Testis (tissue), 2 donors: ENCODE results near the gene POLR3E.

ENCODE experiments used
- CTCF ChIP-seq, 3 experiments: fragments of 450-650 bp in 2 of 3; fragments of 200-600 bp in 1 of 3; sonication (generic) in 1 of 3; IDR thresholded peaks; one replicate each; pipeline ENCODE4 v1.5.1; 2016 to 2019; ENCODE audit warnings: antibody characterized with exemption in 3 of 3, mild to moderate bottlenecking in 2 of 3, moderate library complexity in 1 of 3
- POLR2A ChIP-seq: fragments of 450-650 bp; IDR thresholded peaks from one replicate; pipeline ENCODE4 v1.6.1; 2017; ENCODE audit warnings: antibody characterized with exemption, mild to moderate bottlenecking, moderate library complexity

- TF ChIP-seq POLR2A = no peak
- no peak for TF ChIP-seq CTCF (IDR thresholded peaks at IDR 0.05)
Observed at GRCh38 chr16:22253272-22253671, 43.9 kb upstream of the POLR3E start.
